Cerebellar cortex (tissue), 1 donor: Measurements from ENCODE around the gene TMEM164.

Experiments used
- DNase-seq: peaks from one replicate; pipeline ENCODE4 v3.0.0-alpha.2; 2015; ENCODE audit warnings: low spot score

The TMEM164 gene

GRCh38 chrX:110168585-110168984 is 165.7 kb downstream of the TMEM164 start:
- no peak for DNase-seq

DNA sequence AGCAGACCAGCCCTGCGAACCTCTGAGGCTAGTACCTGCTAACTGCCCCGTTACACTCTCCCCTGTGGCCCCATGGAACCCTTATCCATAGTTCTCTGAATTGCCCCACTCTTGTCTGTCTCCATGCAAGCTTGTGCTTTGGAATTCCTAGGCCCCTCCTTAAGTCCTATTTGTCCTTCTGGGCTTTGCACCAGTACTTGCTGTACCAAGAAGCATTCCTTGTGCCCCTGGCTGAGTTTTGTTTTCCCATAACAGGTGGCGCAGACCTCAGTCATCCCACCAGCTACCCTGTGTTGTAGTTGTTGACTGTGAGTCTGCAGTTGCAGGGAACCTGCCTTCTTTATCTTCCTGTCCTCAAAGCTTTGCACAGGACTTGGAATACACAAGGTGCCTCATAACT is 167.1 kb downstream of the TMEM164 start:
- no peak for DNase-seq

DNA sequence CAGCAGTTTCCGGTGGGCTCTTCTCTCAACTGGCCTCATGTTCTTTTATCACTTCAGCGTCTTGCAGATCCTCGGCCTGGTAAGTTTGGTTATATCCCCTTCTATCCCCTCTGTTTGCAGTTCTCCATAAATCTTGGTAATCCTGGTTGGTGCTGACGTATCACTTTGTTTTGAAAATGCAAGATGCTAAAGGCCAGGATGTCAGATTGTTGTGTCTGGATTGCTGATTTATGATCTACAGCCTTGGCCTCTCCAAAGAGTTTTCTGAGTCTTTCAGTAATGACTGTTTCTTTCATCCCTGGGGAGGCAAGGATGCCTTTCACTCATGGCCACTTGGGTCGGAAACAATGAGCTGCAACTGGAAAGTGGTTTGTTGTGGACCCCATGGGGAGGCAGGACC is 168.5 kb downstream of the TMEM164 start:
- no peak for DNase-seq

GRCh38 chrX:110172215-110172614 is 169.3 kb downstream of the TMEM164 start:
- DNase-seq, result no peak

DNA sequence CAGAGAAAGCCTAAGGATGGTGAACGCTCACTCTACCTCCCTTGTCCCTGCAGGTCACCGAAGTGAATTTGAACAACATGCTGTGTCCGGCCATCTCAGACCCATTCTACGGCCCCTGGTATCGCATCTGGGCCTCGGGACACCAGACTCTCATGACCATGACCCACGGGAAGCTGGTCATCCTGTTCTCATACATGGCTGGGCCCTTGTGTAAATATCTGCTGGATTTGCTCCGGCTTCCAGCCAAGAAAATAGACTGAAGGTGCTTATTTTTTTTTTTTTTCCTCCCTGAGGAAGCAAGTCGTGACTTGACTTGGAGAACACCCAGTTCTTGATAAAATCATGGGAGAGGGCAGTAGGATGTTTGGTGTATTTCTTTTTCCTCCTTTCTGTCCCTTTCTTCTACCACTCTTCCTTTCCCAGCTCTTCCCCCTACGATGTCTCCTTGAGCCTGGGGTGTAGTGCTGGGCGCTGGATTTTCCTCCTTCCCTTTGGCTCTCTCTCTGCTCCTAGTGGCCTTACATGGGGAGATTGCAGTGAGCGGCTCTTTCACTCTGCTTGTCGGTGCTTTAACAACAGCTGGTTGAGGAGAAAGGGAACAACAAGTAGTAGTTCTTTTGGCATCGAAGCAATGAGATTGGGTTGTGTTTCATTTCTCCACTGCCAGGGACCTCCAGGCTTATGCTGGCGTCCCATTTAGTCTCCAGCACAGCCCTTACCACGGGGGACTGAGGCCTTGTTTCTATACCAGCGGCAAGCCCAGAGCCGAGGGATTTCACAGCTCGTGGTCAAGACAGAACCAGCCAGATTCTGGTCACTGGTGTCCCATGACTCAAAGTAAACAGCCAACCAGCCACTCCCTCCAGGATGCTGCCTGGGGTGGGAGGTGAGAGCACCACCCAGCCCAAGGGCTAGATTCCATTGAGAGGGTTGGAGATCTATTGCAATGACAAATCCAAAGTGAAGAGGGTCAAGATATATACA is 170.6 kb downstream of the TMEM164 start:
- no peak for DNase-seq

GRCh38 chrX:110175146-110175545 is 172.2 kb downstream of the TMEM164 start:
- no peak for DNase-seq

- peak; percentile 10 for DNase-seq
Measured at GRCh38 chrX:110175696-110176095, 172.8 kb downstream of the TMEM164 start.

DNA sequence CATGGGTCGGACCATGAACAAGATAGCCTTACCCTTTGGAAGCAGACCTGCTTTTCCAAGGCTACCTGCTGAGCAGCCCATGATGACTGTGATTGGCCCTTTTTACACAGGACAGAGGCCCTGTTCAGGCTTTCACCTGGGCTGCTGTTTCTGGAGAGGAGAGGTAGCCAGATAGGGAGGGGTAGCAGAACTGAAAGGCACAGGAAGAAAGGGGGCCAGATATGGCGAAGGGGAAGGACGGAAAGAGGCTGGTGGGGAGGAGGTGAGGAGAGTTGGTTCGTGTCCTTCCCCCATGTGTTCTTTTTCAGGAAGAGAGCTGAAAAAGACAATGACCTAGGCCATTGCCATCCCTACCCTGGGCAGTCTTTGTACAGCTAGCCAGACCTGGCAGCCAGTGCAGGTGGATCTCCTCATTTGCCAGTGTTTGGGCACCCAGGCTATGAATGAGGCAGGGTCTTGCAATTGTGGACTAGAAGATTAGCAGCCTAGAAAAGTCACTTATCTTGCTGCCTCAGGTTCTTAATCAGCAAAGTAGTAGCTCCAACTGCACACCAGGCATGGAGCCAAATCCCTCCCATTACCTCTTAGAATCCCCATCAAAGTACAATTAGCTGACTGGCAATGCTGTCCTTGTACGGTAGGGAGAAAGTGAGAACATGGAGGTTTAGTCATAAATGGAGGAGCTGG is 175.4 kb downstream of the TMEM164 start:
- DNase-seq, result no peak

DNA sequence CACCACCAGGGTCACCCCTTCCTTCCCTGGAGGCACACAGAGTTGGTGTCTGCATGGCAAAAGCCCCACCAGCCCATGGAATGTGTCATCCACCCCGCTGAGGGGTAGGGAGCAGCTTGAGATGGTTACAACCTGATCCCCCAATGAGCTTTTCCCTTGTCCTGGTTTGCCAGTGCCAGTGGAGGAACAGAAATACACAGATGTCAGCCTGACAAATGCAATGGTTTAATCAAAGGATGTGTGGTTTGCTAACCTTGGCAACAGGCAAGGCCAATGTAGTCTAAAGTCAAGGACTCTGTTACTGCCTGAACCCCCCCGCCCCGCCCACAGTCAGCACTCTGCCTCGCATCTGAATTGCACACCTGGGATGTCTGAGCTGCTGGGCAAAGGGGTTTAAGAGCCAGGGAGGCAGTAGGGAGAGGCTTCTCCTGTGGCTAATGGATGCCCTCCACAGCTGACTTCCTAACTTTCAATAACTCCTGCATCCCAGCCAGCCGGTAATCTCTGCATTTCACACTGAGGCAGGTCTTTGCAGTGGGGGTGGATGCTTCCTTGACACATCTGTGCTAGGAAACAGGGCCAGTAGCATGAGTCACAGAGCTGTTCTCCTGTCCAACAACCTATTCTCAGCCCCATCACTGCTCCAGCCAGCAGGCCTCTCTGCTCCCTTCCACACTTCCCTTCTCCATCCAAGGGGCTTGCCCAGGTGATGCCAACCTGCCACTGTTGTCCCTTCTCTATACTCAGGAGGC is 177.4 kb downstream of the TMEM164 start:
- DNase-seq, result no peak

- no peak for DNase-seq
Measured at GRCh38 chrX:110180928-110181310, 178.0 kb downstream of the TMEM164 start.

GRCh38 chrX:110181459-110182137 is 178.7 kb downstream of the TMEM164 start:
- DNase-seq, result no peak

- DNase-seq, result no peak
Measured at GRCh38 chrX:110182362-110182761, 179.4 kb downstream of the TMEM164 start.

GRCh38 chrX:110182865-110183264 is 180.0 kb downstream of the TMEM164 start:
- DNase-seq, result no peak

DNA sequence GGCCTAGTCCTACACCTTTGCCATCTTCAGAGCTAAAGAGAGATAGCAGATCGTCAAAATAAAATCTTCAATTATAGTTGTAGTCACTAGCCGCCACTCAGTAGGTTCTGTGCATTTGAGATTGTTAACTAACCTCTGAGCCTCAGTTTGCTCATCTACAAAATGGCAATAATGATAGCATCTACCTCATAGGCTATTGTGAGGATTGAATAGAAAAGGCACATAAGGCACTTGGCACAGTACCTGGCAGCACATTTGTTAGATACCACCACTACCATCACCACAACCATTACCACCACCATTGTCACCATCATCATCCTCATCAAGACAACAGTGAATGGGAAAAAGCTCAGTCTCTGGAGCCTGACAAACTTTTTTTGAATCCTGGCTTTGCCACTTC is 180.4 kb downstream of the TMEM164 start:
- no peak for DNase-seq

DNA sequence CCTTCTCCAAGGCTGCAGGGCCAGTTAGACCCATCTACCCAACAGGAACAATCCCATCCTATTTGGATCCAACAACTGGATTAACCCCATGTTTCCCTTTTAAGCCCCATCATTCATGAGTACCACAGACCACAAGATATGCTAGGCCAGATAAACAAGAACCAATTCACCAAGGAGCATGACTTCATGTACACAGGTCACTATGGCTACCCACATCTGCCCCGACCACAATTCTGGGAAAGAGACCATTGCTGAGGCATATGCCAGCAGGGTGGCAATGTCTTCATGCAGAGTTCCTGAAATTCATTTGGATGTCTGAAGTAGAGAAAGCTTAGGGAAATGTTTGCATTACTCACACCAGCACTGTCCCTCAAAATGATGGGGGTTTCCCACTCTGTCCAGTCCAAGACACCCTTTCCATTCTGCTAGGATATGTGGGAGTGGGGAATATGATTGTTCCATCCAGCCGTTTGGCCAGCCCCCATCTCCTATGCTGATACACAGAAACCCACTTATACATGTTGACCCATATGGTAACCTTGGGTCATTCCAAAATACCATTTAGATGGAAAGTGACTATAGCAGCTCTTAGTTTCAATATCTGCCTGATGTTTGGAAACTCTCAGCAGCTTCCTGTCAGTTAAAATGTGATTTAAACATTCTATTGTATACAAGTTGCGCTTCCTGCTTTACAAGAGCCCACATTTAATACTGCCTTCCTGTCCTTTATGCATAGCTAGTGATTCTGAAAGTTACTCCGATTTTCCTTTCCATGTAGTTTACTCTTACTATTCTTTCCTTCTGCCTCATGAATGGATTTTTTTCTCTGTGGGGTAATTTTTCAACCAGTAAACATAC is 186.0 kb downstream of the TMEM164 start:
- no peak for DNase-seq

DNA sequence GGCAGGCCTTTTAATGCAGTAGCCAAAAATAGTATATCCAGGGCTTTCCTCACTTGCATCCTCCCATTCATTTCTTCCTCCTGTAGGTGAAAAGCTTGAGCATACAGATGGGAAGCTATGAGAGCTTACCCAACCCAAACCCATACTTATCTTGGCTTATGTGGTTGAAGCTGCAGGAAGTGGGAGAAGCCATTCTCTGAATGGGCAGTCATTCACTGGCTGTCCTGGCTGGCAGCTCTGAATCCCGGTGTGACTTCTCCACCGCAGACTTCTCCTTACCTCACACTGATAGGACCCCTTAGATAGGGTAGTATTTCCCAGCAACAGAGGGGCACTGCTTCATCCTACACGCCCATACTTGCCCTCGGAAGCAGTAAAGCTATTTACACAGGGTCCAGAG is 189.6 kb downstream of the TMEM164 start:
- no peak for DNase-seq

DNA sequence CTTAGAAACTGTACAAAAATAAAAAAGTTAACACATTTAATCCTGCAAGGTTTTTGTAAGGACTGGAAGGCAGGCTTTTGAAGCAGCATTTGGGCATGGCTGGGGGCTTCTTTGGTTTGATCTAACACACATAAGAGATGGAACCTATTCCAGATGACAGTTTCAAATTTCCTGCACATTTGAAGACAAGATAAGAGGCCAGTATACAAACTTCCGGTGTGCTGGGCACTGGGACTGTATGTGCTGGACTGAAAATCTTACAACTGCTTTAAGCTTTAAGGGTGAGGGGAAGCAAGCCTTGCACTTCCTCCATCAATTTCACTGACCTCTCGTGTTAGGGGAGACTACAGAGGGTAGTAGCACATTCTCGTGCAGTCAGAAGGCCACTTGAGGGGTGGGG is 192.1 kb downstream of the TMEM164 start:
- no peak for DNase-seq

- DNase-seq, result no peak
Measured at GRCh38 chrX:110201799-110202198, 198.9 kb downstream of the TMEM164 start.

DNA sequence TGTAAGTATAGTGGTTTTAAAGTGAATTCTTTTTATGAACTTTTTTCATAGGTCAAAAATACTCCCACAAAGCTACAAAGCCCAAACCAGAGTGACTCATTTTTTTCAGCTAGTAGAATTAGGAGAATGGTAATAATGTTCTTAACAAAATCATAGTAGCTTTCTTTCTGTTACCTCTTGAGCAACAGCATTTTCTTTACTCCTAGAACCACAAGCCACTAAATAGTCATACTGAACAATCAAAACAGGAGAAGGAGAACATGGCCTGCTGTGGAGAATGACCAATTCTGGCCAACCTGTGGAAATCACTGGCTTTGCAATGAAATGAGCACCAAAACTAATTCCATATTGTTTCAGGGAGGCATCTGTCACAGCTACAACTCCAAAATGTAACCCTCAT is 202.1 kb downstream of the TMEM164 start:
- DNase-seq, result no peak

DNA sequence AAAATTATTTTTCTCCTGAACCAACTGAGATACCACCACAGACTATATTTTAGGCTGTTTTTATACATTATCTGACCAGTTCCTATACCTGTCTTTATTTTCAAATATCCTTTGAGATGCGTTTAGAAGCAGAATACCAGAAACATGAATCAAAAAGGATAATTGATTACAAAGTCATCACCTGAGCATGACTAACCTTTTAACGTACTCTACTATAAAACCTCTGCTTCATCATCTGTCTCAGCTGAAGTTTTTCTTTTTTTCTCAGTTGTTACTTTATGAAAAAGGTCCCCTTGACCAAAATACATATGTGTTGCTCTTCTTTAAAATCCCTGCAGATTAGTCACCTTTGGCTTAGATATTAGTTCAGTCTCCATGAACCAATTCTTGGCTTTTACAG is 205.2 kb downstream of the TMEM164 start:
- DNase-seq, result no peak
